ENCODE measurements around the gene PRR11.
"Not testable (repeated sequence)": the region's sequence is repeated elsewhere in the genome, so short reads cannot be mapped to it uniquely, and the experiment has no call there.

Gene PRR11

DNA sequence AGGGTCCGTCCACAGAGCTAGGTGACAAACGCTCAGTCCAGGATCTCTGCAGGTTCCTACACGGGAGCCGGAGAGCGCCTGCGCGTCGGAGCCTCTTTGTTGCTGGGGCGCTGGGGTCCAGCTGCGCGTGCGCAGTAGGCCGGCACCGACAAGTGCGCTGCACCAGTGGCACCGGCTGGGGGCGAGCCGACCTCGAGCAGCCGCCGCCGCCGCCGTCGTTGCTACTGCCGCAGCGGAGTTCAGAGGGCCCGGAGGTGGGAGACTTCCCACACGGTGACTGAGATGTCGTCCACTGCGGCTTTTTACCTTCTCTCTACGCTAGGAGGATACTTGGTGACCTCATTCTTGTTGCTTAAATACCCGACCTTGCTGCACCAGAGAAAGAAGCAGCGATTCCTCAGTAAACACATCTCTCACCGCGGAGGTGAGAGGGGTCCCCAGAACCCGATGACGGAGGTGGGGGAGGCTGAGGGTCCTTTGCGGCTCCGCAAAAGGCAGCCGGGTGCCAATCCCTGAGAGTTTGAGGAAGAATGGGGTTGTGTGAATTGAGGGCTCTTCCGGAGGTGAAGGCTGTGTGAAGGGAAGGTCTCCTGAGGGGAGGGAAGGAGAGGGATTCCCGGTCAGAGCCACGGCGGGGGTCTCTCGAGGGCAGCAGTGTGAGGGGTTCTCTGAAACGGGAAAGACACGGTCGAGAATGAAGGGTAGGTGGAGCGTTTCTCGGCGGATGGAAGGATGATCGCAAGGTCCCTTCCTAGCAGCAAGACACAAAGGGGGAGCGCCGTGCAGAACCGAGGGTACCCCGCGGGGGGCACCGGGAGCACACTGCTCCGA, 65.0 kb downstream of the PRR11 start, which contains the start of gene GDPD1:
Gene GDPD1 (plus strand): TSS at position 184 of the 831 bp plus-strand sequence. CDS start 99 bp downstream, at position 283.
- DNase-seq: peak; percentile 96 to 99 (median 99)

DNA sequence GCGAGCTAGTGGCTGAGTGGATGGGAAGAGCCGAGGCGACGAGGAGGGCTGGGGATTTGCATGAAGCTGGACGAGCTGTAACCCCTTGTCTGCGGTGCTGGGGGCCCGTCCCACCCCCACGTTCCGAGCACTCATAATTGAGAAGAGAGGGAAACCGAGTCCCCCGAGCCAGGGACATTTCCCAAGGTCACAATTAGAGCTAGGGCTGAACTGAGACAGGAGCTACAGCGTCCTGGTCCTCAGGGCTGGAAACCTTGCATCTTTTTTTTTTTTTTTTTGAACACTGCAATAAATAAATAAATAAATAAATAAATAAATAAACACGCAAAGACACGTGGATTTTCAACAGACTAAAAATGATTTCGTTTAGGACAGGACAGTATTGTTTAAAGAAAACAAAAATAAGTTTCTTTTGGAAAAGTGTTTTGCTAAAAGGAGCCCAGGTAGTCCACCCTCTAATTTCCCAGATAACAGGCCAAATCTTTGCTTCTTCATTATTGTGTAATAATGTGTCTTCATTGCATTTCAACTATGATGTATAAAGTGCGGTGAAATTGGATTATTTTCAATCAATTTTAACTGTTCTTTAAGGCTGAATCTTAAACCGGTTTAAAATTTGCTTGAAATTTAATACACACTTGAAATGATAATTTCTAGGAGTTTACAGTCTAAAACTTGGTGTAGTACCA, 65.8 kb downstream of the PRR11 start:
- peak in 1 of 3 donors; percentile 22 for DNase-seq

DNA sequence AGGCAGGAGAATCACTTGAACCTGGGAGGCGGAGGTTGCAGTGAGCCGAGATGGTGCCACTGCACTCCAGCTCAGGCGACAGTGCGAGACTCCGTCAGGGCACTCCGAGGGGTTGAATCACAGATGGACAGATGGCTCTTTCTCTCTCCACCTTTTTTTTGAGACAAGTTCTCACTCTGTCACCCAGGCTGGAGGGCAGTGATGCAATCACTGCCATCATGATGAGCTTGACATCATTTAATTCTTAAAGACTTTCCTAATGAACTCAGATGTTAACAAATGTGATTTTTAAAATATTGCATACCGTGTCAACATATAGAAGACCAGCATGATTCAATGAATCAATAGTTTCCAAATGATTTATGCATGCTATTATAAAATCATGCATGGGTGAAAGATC, 68.3 kb downstream of the PRR11 start:
- DNase-seq: no peak

DNA sequence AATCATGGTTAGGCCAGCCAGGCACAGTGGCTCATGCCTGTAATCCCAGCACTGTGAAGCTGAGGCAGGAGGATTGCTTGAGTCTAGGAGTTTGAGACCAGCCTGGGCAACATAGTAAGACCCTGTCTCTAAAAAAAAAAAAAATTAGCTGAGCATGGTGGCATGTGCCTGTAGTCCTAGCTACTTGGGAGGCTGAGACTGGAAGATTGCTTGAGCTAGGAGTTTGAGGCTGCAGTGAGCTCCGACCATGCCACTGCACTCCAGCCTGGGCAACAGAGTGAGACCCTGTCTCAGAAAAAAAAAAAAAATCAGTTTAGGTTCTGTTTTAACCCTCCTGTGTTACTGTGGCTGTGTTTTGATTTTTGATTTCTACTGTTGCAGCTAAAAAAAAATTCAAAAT, 73.0 kb downstream of the PRR11 start:
- DNase-seq: not testable (repeated sequence)

DNA sequence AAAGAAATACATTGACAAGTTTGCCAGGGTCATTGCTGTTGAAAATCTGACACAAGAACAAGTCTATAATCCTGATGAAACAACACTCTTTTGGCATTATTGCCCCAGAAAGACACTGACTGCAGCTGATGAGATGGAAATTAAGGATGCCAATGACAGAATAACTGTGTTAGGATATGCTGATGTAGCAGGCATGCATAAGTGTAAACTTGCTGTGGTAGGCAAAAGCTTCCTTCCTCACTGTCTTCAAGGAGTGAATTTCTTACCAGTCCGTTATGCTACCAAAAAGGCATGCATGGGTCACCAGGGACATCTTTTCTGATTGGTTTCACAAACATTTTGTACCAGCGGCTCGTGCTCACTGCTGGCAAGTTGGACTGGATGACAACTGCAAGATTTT, 75.2 kb downstream of the PRR11 start:
- DNase-seq: no peak

DNA sequence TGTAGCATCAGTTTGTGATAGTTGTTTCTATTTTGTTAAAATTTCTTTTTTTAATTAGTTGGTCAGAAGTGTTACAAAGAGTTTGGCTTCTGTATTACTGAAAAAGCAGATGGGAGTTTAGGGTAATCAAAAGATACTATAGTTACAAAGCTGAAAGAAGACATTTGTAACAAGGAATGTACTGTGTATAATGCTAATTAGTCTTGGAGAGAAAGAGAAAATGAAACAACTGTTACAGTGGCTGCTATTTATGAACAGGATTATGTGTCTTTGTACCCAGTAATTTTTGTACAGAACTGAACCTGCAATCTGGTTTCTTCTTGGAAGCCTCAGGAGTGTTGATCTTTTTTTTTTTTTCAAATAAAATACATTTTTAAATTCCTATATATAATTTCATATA, 79.1 kb downstream of the PRR11 start:
- DNase-seq: no peak

DNA sequence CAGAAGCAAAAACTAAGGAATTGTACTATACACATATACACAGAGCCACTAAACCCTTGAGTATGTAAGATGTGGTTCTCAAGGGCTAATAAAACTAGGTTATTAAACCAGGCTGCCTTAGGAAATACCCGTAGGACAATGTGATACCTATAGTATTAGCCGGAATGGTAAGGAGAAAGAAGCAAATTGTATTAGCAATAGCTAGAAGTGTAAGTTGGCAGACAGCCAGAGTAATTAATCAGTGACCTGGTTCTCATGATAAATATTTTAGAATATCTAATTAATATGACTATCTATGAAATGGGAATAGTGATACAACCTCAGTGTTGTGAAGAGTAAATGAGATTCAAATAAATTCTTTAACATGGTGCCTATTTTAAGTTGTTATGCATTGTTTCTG, 83.4 kb downstream of the PRR11 start:
- no peak for DNase-seq

DNA sequence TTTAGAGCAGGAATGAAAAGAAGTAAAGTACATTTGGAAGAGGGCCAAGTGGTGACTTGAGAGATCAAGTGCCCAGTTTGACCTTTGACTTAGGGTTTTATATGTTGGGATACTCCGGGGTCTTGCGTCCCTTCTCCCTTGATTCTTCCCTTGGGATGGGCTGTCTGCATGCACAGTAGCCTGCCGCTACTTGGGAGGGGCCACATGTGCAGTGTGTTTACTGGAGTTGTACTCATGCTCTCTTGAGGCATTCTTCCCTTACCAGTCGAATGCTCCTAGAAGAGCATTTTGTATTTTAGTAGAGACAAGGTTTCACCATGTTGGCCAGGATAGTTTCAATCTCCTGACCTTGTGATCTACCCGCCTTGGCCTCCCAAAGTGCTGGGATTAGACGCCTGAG, 88.5 kb downstream of the PRR11 start:
- DNase-seq: no peak
